ENCODE results near the gene ZFYVE27.

DNA sequence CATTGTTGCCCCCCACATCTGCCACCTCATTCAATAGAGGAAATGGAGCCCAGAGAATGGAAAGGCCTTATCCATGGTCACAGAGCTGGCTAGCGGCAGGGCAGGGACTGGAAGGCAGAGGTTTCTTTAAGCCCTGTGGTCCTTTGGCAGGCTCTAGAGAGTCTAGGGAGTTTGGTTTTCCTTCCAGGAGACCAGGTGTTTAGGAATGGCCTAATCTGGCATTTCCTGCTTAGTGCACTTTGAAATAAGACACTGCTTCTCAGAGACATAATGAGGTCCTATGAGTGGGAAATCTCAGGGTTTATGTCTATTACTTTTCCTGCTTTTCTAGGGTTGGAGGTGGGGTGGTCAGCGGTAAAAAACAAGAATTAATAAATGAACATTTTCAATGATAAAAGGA, 17.3 kb upstream of the ZFYVE27 start:
- TF ChIP-seq, protein P1, sequence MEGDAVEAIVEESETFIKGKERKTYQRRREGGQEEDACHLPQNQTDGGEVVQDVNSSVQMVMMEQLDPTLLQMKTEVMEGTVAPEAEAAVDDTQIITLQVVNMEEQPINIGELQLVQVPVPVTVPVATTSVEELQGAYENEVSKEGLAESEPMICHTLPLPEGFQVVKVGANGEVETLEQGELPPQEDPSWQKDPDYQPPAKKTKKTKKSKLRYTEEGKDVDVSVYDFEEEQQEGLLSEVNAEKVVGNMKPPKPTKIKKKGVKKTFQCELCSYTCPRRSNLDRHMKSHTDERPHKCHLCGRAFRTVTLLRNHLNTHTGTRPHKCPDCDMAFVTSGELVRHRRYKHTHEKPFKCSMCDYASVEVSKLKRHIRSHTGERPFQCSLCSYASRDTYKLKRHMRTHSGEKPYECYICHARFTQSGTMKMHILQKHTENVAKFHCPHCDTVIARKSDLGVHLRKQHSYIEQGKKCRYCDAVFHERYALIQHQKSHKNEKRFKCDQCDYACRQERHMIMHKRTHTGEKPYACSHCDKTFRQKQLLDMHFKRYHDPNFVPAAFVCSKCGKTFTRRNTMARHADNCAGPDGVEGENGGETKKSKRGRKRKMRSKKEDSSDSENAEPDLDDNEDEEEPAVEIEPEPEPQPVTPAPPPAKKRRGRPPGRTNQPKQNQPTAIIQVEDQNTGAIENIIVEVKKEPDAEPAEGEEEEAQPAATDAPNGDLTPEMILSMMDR (IDR thresholded peaks at IDR 0.05), result no peak
- no peak for TF ChIP-seq POLR2A (IDR thresholded peaks at IDR 0.05)

Data from esophagus squamous epithelium (tissue), 4 donors.